Endothelial cell of hepatic sinusoid (primary cell): ENCODE measurements around the gene CDX2.

ENCODE experiments used
- in situ Hi-C: cut with HindIII; loops from 2 replicates; pipeline ENCODE4 v1.10.0; 2017; ENCODE audit warnings: low sequenced_read_pairs

Gene CDX2

DNA sequence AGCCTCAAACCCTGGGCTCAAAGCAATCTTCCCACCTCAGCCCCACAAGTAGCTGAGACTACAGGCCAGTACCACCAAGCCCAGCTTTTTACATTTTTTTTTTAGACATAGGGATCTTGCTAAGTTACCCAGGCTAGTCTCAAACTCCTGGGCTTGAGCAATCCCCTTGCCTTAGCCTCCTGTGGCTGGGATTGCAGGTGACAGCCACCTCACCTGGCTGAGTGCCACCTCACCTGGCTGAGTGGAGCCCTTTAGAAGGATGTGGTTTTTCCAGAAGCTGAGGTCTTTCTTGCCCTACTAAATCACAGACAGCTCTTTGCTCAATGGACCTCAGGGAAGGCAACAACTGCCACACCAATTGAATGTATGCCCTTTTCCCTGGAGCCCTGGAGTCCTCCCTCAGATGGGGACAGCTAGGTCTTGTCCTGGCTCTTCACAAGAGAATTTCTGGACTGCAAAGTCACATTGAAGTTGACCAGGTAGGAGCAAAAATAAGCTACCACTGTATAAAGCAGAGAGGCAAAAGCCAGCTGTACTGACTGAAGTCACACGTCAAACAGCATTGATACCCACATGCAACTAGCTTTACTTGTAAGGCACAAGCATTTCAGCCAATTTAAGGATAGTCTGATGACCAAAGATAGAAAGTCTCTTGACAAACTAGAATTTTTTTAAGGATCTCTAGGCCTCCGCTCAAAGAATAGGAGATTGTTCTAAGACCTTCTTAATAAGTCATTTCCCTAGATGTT is 35.4 kb downstream of the CDX2 start:
- in situ Hi-C loops = no loop called here

DNA sequence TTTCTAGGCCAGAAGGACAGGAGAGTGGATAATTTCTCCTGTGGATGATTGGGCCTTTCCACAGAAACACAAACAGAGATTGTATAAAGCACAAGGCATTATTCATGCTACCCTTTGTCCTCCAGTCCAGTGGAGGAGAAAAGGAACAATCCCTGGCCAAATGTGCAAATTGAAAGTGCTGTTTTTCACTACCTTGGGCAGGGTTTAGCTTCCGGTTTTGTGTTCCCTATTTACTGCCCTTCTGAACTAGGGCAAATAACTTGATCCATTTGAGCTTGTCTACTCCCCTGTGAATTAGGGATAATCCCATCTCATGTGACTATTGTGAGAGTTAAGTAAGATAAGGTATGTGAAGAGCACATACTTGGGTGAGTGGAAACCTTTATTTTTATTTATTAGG is 36.0 kb downstream of the CDX2 start:
- in situ Hi-C loops = no loop called here

DNA sequence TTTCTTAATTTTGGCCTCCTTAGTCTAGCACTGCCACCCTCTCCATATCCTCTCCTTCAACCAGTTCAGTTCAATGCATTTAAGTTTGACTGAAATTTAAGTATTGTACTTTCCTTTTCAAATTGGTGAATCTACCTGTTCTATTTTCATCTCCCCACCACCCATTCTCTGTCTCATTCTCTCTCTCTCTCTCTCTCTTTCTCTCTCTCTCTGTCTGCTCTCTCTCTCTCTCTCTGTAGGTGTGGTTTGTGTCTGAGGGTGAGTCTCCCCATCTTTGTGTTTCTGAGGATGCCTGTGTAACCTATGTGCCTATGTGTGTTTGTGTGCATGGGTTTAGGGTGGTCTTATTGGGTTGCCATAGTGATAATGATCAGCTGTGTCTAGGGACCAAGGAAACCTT is 39.2 kb downstream of the CDX2 start:
- in situ Hi-C loops = no loop called here

DNA sequence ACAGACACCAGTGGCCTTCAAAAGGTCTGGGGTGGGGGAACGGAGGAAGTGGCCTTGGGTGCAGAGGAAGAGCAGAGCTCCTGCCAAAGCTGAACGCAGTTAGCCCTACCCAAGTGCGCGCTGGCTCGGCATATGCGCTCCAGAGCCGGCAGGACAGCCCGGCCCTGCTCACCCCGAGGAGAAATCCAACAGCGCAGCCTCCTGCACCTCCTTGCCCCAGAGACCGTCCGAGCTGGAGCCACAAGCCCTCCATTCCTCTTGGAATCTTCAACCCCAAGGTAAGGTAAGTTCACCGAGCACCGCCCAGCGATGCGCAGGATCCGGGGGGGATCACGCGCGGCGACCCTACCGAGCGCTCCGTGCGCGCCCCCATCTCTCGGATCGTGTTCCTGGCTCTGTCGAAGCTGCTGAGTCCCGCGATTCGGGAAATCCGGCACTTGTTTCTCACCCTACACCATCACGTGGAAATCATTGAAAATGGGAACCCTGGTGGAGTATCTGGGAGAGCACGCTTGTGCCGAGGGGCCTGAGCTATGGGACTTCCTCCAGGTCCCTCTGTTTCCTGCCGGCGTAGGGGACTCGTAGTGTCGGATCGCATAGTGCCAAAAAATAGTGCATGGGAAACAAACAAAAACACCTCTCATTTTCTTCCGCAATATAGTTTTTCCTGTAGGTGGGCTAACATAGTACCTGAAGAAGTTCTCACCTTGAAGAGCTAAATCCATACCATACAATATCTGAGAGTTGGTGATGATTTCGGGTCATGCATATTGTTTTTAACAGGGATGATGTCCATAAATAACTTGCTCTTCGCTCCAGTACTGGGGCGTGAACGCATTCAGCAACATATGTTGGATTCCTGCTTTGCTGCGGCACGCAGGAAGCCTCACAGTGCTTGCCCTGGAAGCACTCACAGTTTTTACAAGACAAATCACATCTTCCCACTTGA is 40.0 kb downstream of the CDX2 start:
- in situ Hi-C loops = no loop called here

DNA sequence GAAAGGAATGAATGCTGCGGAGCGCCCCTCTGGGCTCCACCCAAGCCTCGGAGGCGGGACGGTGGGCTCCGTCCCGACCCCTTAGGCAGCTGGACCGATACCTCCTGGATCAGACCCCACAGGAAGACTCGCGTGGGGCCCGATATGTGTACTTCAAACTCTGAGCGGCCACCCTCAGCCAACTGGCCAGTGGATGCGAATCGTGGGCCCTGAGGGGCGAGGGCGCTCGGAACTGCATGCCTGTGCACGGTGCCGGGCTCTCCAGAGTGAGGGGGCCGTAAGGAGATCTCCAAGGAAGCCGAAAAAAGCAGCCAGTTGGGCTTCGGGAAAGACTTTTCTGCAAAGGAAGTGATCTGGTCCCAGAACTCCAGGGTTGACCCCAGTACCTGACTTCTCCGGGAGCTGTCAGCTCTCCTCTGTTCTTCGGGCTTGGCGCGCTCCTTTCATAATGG is 40.7 kb downstream of the CDX2 start:
- in situ Hi-C loops = no loop called here

DNA sequence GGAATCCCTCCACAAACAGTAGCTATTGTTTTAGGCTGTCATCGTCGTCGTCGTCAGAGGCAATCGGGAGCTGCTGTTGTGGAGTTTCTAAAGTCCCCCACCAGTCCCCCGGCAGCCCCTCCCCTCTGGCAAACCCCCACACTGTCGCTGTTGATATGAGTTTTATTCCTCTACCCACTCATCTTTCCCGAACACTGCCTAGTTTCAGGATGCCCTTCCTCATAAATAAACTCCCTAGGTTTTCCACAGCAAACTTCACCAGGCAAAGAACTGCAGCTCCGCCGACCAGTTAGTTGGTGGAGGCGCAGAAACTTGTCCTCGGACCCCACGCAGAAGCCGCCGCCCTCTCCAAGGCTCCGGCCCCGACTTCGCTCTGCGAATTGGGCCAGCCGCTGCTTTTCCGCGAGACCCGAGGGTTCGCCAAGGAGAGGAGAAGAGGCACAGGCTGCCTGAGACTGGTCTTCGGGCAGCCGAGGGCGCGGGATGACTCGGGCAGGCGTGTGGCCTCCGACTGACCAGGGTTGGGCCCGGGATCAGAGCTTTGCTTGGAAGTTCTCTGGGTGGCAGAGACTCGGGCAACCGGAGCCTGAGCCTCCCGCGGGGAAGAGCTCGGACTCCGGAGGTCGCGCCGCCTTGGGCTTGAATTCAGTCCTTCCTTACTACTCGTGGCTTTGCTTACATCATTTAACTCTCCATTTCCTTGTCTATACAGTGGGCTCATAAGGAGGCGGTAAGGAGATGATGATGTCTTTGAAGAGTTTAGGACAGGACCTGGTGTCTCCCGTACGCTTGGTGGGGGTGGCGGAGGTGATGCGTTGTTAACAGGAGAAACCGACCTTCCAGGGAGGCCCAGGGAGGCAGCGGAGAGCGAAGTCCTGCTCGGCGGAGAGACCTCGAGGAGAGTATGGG is 41.4 kb downstream of the CDX2 start:
- in situ Hi-C loops = no loop called here

DNA sequence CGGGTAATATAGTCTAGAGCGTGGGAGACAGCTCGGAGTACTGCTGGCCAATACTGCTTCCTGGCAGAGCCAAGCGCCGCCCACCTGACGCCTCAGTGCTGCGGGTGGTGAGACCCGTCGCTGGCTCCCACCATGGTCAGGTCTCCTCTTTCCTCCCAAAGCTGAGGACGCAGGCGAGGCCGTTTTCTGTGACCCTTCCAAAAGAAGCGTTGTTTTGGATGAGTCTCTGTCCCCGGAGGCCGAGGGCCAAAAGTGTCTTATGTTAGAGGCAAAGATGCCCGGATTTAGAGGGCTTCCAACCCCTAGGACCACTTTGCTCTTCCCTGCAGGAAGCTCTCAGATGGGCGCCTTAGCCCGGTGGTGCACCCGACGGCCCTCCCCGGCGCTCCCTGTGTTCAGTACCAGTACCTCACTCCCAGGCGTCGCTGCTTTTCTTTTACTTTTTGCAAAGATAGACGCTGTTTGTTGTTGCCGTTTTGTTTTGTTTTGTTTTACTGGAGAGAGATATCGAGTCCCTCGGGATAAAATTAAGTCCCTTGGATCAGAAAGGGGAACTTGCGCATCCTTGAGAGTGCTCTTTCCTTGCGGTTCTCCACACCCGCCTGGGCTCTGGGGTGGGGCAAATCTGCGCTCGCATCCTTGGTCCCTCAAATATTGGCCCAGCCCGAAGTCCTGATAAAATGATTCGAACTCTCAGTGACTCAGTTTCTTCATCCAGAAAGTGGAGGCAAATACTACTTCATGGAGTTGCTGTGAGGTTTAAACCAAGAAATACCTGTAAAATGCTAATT is 42.3 kb downstream of the CDX2 start:
- in situ Hi-C loops = no loop called here

DNA sequence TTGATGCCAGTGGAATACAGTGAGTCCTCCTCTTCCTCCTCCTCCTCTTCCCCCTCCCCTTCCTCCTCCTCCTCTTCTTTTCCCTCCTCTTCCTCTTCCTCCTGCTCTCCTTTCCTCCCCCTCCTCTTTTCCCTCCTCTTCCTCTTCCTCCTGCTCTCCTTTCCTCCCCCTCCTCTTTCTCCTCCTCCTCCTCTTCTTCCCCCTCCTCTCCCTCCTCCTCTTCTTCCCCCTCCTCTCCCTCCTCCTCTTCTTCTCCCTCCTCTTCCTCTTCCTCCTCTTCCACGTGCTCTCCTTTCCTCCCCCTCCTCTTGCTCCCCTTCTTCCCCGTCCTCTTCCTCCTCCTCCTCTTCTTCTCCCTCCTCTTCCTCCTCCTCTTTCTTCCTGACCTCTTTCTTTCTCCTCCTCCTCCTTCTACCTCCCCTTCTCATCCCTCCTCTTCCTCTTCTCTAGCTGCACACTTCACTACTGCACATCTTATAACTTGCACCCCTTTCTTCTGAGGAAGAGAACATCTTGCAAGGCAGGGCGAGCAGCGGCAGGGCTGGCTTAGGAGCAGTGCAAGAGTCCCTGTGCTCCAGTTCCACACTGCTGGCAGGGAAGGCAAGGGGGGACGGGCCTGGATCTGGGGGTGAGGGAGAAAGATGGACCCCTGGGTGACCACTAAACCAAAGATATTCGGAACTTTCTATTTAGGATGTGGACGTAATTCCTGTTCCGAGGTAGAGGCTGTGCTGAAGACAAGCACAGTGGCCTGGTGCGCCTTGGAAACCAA is 43.7 kb downstream of the CDX2 start:
- in situ Hi-C loops = no loop called here

DNA sequence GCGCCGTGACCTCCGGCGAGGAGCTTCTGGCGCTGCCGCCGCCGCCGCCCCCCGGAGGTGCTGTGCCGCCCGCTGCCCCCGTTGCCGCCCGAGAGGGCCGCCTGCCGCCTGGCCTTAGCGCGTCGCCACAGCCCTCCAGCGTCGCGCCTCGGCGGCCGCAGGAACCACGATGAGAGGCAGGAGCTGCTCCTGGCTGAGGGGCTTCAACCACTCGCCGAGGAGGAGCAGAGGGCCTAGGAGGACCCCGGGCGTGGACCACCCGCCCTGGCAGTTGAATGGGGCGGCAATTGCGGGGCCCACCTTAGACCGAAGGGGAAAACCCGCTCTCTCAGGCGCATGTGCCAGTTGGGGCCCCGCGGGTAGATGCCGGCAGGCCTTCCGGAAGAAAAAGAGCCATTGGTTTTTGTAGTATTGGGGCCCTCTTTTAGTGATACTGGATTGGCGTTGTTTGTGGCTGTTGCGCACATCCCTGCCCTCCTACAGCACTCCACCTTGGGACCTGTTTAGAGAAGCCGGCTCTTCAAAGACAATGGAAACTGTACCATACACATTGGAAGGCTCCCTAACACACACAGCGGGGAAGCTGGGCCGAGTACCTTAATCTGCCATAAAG is 44.5 kb downstream of the CDX2 start:
- in situ Hi-C loops = loop anchor here (5.0 kb wide), 1 partner anchor 48 kb away; no protein-coding TSS in a partner anchor

DNA sequence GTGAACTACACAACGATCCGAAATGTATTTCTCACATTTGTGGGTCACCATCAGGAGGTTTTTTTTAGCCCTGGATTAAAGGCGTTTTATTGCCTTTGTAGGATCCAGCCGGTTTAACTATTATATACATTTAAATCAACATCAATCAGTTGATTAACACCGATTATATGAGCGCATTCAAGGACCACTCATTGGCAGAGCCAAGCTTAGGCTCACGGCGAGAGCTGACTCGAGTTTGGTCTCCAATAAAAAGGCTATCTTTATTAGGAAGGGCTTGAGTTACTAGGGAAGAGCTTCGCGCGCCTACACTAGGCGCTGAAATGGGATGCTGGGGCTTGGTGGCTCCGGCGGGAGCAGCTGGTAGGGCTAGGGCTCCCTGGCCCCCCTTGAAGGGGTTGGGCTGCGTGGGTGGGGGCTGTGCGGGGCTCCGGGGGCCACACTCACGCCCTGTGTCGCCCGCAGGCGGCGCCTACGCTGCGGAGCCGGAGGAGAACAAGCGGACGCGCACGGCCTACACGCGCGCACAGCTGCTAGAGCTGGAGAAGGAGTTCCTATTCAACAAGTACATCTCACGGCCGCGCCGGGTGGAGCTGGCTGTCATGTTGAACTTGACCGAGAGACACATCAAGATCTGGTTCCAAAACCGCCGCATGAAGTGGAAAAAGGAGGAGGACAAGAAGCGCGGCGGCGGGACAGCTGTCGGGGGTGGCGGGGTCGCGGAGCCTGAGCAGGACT is 45.2 kb downstream of the CDX2 start:
- in situ Hi-C loops = loop anchor here (5.0 kb wide), 1 partner anchor 48 kb away; no protein-coding TSS in a partner anchor

DNA sequence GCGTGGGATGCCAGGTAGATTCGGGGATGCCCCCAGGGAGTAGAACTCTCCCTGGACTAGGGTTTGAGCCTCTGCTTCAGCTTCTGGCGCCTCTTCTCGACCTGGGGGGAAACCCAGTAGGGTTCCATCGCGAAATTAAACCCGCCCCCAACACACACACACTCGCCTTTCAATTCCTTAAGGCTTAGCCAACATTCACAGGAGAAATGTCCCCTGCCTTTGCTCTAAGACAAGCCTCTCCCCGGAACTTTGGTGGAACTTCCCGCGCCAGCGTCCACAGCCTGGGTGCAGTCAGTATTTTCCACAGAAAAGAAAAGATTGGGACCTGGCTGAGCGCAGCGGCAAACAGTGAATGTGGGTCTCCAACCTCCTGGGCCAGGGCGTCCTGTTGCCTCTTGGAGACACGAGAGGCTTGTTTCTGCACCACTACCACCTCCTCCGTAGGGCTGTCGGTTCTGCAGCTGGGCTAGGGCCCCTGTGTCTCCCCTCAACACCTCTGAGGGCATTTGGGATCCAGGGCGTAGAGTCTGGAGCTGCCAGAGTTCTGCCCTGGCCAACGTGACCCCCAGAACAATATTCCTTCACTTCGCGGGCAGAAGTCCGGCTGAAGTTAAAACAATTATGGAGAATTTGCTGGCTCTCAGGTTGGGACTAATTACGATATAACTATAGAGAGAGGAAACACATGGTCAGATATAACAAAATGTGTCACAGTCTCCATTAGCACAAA is 46.1 kb downstream of the CDX2 start:
- in situ Hi-C loops = loop anchor here (5.0 kb wide), 1 partner anchor 49 kb away; no protein-coding TSS in a partner anchor

DNA sequence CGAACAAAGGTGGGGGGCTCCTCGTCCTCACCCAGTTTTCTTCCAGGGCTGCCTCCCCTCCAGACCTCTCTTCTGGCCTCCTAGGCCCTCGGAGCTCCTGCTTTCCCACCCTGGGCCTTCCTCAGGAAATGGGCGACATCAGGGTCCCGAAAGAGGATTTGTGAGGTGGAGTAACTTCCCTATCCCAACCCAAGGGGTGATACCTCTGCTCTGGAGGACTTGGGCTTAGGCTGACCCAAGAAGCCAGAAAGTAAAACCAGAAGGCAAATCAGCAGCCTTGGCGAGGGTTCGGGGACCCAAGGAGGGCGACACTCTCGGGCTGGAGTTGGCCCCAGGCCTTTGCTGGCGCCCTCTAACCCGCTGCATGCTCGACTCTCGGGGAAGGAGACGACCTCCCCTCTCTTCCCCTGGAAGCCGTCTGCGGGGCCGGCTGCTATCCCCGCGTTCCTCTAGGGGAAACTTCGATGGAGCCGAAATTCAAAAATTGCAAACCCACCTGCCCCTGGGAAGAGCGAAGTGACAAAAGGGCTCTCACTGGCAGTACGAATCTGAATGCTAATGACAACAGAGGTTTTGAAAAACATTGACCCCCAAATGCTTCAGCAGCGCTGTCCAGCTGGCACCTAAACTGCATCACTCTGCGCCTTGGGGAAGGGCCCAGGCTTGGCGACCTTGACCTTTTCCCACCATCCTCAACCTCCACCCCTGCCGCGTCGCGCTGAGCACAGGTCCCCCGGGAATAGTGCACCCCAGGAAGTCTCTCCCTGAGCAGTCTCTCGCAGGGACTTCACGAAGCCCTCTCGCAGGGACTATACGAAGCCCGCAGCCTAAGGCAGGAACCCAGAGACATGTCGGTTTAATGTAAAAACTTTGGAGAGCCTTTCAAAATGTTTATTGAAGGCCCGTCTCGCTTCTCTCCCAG is 46.9 kb downstream of the CDX2 start:
- in situ Hi-C loops = loop anchor here (5.0 kb wide), 1 partner anchor 50 kb away; no protein-coding TSS in a partner anchor

DNA sequence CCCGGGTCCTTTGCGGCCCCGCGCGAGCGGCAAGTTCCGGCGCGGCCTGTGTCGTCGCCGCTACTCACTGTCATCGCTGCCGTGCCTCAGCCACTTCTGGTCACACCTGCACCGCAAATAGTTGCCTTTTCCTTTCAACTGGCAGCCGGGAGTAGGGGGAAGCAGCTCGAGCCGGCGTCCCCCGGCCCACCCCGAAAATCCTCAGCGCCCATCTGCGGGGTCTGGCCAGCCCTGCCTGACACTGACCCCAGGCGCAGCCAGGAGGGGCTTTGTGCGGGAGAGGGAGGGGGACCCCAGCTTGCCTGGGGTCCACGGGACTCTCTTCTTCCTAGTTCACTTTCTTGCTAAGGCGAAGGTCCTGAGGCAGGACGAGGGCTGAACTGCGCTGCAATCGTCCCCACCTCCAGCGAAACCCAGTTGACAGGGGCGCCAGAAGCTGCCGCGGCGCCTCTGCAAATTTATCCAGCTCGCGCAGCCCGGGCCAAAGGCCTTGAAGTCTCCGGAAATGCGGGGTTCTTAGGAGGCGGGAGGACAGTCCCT is 47.6 kb downstream of the CDX2 start:
- in situ Hi-C loops = loop anchor here (5.0 kb wide), 1 partner anchor 51 kb away; no protein-coding TSS in a partner anchor

DNA sequence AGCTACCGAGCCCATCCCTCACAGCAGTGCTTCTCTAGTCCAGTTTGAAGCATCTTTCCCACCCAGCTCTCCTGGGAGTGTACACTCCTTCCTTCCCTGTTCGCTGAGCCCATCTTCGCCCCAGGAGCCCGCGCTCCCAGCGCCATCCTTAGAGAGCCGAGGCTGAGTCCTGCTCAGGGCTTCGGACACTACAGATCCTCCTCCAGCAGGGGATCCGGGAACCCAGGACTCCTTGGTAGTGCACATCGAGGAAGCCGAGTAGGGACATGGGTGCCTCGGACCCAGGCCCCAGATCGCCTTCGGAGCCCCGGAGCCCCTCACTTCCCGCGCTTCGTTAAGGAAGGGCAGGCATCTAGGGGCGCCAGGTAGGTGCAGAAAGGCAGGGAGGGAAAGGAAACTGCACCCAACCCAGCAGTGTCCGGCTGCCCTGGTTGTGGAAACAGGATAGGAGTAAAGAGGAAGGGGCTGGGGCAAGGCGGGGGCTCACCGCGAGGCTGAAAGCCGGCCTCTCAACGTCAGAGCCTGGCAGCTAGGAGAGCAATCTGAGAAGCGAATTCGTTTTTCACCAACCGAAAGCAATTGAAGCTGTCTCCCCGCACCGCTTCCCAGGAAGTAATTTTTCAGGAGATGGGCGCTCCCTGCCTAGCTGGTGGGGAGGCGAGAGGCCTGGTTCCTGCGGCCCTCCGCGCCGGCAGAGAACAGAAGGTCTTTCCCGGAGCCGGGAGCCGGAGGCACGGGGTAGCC is 48.3 kb downstream of the CDX2 start:
- in situ Hi-C loops = loop anchor here (5.0 kb wide), 1 partner anchor 51 kb away; no protein-coding TSS in a partner anchor
